GM10248 (cell line): ENCODE data around the gene CACNA2D2.

Experiments
- CTCF ChIA-PET: fragments of 300-600 bp; sonication (Branson Sonifier 250); formaldehyde crosslinking; extraction: SDS; loops from one replicate; lab custom pipeline; 2021; ENCODE audit warnings: antibody characterized with exemption; lab: Yijun Ruan, JAX
- POLR2A ChIA-PET: fragments of 350-650 bp; sonication (Branson Sonifier 250); formaldehyde crosslinking; extraction: SDS; loops from one replicate; lab custom pipeline; 2020; ENCODE audit warnings: antibody characterized with exemption; lab: Yijun Ruan, JAX
- DNase-seq: peaks from one replicate; pipeline ENCODE4 v3.0.0; 2012; ENCODE audit errors: extremely low spot score
- CTCF ChIP-seq: IDR thresholded peaks from 2 replicates; pipeline ENCODE4 v1.5.1; 2012; ENCODE audit warnings: mild to moderate bottlenecking, low read depth; ENCODE audit errors: extremely low read depth, missing control alignments, control extremely low read depth

CACNA2D2 gene

GRCh38 chr3:50491023-50491422, 12.4 kb downstream of the CACNA2D2 start:
- DNase-seq, result peak; percentile 49
- no peak for TF ChIP-seq CTCF
- ChIA-PET CTCF (interaction anchor here (2.0 kb wide), 1 partner anchor 51 kb away, joined by 6 read pairs; no protein-coding TSS in a partner anchor), POLR2A (no interaction called here)

DNA sequence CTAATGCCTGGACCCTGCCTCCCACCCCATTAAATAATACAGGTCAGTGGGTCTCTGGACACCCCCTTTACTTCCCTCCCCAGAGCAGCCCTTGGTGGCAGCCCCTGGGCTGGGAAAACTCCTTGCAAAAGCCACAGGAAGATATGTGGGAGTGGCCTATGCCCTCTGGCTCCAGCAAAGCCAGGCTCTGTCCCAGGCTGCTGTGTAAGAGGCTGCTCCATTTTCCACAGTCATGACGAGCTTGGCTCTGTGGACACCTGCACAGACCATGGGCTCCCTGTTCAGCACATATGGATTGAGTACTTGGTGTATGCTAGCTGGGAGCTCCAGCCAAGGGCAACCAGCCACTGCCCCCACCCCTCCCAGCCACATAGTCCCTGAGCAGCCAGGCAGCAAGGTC, 13.0 kb downstream of the CACNA2D2 start:
- ChIA-PET CTCF (interaction anchor here (2.0 kb wide), 1 partner anchor 52 kb away, joined by 6 read pairs; no protein-coding TSS in a partner anchor), POLR2A (no interaction called here)
- no peak for TF ChIP-seq CTCF
- DNase-seq, result no peak

GRCh38 chr3:50487181-50487580, 16.3 kb downstream of the CACNA2D2 start:
- TF ChIP-seq CTCF, result no peak

GRCh38 chr3:50486219-50486888, 17.1 kb downstream of the CACNA2D2 start:
- ChIA-PET POLR2A (no interaction called here), CTCF (interaction anchor here (1.2 to 2.4 kb wide), 2 partner anchors 12 to 56 kb away, joined by 3 to 6 read pairs; no protein-coding TSS in a partner anchor)
- TF ChIP-seq CTCF, result no peak
- no peak for DNase-seq

More at GRCh38 chr3:50487181-50487580, 16.3 kb downstream of the CACNA2D2 start:
- ChIA-PET POLR2A (no interaction called here), CTCF (interaction anchor here (1.2 to 2.4 kb wide), 4 partner anchors 13 to 55 kb away, joined by 3 to 8 read pairs (median 4); no protein-coding TSS in a partner anchor)
- no peak for DNase-seq

DNA sequence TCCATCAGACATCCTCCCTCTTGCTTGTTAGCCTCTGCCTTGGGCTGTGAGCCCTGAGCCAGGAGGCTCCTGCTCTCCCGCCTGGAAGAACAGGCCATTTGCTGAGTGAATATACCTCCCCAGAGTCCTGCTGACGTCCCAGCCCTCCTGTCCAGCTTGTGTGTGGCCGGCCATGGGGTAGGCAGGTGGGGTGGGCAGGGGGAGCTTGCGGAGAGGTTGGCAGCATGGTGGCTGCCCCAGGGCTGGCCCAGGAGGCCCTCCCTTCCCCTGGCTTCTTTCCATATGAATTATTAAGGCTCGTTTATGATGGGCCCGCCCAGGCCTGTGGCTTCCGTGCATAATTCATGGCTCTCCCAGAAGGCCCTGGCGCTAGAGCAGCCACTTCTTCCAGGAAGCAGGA, 18.7 kb downstream of the CACNA2D2 start:
- CTCF ChIA-PET, result interaction anchor here (0.8 kb wide), 1 partner anchor 9 kb away, joined by 3 read pairs; no protein-coding TSS in a partner anchor
- no peak for DNase-seq
- TF ChIP-seq CTCF, result no peak
- POLR2A ChIA-PET, result no interaction called here

- DNase-seq, result no peak
- ChIA-PET CTCF (no interaction called here), POLR2A (no interaction called here)
- no peak for TF ChIP-seq CTCF
Observed at GRCh38 chr3:50483374-50483773, 20.1 kb downstream of the CACNA2D2 start.
